Mucosa of stomach (tissue), 1 donor: Measurements from ENCODE around the gene ERAS.
"Not testable (repeated sequence)": the region's sequence is repeated elsewhere in the genome, so short reads cannot be mapped to it uniquely, and the experiment has no call there.

Source experiments
- H3K27me3 ChIP-seq: one replicate; pipeline ENCODE4 v1.7.0; 2013; ENCODE audit warnings: mild to moderate bottlenecking, low read length; ENCODE audit not compliant: control insufficient read depth, insufficient read depth
- H3K36me3 ChIP-seq: one replicate; pipeline ENCODE4 v1.7.0; 2013; ENCODE audit warnings: low read length; ENCODE audit not compliant: control insufficient read depth, insufficient read depth
- H3K4me1 ChIP-seq: one replicate; pipeline ENCODE4 v1.7.0; 2013; ENCODE audit warnings: mild to moderate bottlenecking, low read length; ENCODE audit not compliant: control insufficient read depth, insufficient read depth
- H3K4me3 ChIP-seq: one replicate; pipeline ENCODE4 v1.7.0; 2013; ENCODE audit warnings: low read length
- H3K9ac ChIP-seq: one replicate; pipeline ENCODE4 v1.7.0; 2013; ENCODE audit warnings: mild to moderate bottlenecking, low read length, moderate library complexity
- H3K9me3 ChIP-seq: one replicate; pipeline ENCODE4 v1.7.0; 2013; ENCODE audit warnings: mild to moderate bottlenecking, low read length, moderate library complexity; ENCODE audit not compliant: control insufficient read depth
- donor health status: Pancreatic carcinoma.

Gene ERAS

DNA sequence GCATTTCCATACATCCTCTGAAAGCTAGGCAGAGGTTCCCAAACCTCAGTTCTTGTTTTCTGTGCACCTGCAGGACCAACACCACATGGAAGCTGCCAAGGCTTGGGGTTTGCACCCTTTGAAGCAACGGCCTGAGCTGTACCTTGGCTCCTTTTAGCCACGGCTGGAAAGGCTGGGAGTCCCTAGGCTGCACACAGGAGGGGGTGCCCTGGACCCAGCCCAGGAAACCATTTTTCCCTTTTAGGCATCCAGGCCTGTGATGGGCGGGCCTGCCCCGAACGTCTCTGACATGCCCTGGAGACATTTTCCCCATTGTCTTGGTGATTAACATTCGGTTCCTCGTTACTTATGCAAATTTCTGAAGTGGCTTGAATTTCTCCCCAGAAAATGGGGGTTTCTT lies 26.5 kb downstream of the ERAS start:
- no peaks in the 10 kb centered on the region for H3K9me3 ChIP-seq
- H3K36me3 ChIP-seq = no peaks in the 10 kb centered on the region
- no peaks in the 10 kb centered on the region for H3K27me3 ChIP-seq
- no peak overlapping the region for H3K9ac ChIP-seq
- no peak overlapping the region for H3K4me3 ChIP-seq
- no peaks in the 10 kb centered on the region for H3K4me1 ChIP-seq

DNA sequence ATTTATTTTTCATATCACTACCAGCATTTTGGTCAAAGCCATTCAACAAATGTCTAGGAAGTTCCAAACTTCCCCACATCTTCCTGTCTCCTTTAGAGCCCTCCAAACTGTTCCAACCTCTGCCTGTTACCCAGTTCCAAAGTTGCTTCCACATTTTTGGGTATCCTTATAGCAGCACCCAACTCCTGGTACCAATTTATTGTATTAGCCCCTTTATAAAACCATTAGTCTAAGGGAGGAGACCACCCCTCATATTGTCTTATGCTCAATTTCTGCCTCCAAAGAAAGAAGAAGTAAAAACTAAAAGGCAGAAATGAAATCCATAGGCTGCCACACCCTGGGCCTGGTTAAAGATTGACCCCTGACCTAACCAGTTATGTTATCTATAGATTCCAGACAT lies 27.2 kb downstream of the ERAS start:
- H3K4me1 ChIP-seq, H3K9ac ChIP-seq, H3K4me3 ChIP-seq, H3K36me3 ChIP-seq, H3K27me3 ChIP-seq, H3K9me3 ChIP-seq: not testable (repeated sequence)

DNA sequence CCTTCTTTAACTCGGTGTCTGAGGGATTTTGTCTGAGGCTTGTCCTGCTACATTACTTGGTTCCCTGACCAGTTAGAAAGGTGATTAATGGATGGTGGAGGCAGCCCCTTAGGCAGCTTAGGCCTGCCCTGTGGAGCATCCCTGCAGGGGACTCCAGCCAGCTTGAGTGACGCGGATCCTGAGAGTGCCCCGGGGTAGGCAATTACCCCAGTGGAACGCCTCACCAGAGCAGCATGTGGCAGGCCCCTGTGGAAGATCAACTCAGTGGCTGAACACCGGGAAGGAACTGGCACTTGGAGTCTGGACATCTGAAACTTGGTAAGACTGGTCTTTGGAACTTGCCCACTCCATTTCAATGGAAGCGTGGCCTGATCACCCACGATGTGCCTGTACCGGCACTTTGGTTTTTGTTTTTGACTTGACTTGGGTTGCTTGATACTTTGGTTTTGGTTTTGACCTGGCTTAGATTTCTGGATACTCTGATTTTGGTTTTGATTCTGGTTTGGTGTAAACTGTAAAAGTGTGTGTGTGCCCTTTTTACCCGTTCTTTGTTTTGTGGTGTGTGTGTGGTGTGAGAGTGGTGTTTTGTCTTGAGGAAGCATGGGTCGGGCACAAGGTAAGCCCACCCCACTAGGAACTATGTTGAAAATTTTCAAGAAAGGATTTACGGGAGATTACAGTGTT lies 27.9 kb downstream of the ERAS start:
- H3K9ac ChIP-seq, H3K36me3 ChIP-seq: not testable (repeated sequence)

DNA sequence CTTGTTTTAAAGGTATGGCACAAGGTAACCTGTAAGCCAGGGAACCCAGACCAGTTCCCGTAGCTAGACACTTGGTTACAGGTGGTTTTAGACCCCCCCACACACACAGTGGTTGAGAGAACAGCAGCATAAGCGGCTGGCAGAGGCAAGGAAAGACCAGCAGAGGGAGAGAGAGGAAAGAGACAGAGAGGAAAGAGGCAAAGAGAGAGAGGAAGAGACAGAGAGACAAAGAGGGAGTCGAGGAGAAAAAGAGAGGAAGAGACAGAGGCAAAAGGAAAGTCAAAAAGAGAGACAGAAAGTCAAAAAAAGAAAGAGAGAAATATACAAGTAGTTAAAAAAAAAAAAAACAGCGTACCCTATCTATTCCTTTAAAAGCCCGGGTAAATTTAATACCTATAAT lies 28.6 kb downstream of the ERAS start:
- Histone ChIP-seq H3K4me3 (no peak overlapping the region), H3K9me3 (no peaks in the 10 kb centered on the region), H3K4me1 (no peaks in the 10 kb centered on the region), H3K9ac (no peak overlapping the region), H3K36me3 (no peaks in the 10 kb centered on the region), H3K27me3 (no peaks in the 10 kb centered on the region)

More for the DNA sequence above, 27.9 kb downstream of the ERAS start:
- H3K27me3 ChIP-seq, H3K4me1 ChIP-seq, H3K4me3 ChIP-seq, H3K9me3 ChIP-seq: not testable (repeated sequence)

DNA sequence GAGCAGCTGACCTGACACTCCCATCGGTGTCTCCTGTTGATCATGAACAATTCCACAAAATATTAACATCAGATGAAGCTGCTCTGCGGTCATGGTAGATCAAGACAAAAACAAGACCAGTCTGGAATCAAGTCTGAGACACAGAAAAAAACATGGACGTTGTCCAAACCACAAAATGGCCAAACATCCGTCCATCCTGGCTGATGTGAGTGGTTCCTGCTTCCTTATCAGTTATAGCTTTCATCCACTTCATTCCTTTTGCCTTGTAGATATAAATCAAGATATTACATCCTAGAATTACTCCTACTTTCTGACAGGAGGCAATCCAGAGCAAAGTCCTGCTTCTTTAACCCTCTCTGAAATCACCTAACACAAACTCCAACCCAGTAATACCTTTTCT lies 37.9 kb downstream of the ERAS start:
- no peak overlapping the region for H3K4me3 ChIP-seq
- no peaks in the 10 kb centered on the region for H3K4me1 ChIP-seq
- no peaks in the 10 kb centered on the region for H3K27me3 ChIP-seq
- no peaks in the 10 kb centered on the region for H3K9me3 ChIP-seq
- no peak overlapping the region for H3K9ac ChIP-seq
- no peaks in the 10 kb centered on the region for H3K36me3 ChIP-seq

DNA sequence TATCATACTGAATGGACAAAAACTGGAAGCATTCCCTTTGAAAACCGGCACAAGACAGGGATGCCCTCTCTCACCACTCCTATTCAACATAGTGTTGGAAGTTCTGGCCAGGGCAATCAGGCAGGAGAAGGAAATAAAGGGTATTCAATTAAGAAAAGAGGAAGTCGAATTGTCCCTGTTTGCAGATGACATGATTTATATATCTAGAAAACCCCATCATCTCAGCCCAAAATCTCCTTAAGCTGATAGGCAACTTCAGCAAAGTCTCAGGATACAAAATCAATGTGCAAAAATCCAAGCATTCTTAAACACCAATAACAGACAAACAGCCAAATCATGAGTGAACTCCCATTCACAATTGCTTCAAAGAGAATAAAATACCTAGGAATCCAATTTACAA lies 45.7 kb downstream of the ERAS start:
- not testable (repeated sequence) for H3K27me3 ChIP-seq, H3K9me3 ChIP-seq, H3K4me1 ChIP-seq, H3K4me3 ChIP-seq, H3K9ac ChIP-seq, H3K36me3 ChIP-seq

DNA sequence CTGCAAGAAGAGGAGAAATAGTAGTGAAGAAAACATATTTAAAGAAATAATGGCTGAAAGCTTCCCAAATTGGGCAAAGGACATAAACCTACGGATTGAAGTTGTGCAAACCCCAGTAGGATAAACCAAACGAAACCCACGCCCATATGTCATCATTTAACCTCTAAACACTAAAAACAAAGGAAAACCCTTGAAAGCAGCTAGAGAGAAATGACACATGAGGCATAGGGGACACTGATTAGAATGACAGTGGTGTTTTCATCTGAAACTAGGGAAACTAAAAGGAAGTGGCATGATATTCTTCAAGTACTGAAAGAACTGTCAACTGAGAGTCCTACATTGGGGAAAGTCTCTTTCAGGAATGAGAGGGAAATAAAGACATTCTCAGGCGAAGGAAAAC lies 50.6 kb downstream of the ERAS start:
- not testable (repeated sequence) for H3K9ac ChIP-seq, H3K27me3 ChIP-seq, H3K4me3 ChIP-seq, H3K9me3 ChIP-seq, H3K4me1 ChIP-seq, H3K36me3 ChIP-seq
